ENCODE results near the gene SLFN14.

Gene SLFN14

DNA sequence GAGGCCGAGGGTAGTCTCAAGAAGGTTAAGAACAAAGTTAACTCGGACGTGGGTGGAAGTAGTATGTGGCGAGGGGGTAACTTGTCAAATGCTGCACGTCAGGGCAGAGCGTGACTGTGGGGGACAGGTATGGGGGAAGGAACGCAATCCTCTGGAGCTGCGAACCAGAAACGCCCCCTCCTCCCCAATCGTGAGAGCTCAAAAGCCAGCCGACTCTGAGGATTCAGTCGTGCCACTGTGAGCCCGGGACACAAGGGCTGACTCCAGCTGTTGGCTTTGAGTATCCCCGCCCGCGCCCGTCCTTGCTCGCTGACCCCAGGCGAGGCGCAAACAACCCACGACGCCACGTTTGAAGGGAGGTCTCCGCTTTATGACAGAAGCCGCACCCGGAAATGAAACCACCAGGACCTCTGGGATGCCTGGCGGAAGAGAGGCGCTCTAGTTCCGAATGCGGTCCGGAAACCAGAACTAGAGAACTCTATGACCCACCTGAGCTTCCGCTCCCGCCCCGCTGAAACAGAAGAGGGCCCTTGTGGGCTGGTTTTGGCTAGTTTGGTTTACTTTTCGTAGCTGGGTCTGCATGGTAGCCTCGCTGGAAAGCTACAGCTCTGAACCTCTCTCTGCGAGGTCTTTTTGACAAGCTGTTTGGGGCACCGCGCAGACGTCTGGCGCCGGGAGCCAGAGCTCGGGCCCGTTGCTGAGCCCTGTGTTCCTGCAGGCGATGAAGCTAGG is 17.7 kb upstream of the SLFN14 start, which contains the start of gene PEX12 (continued):
- TF ChIP-seq ZNF132 (tag by site-specific recombination; IDR thresholded peaks at IDR 0.05; ENCODE audit: borderline replicate concordance): no peak
- TF ChIP-seq ZNF624 (tag by site-specific recombination; IDR thresholded peaks at IDR 0.05): no peak
- TF ChIP-seq ZNF664 (tag by site-specific recombination; IDR thresholded peaks at IDR 0.05): no peak
- TF ChIP-seq ZNF202 (tag by site-specific recombination; IDR thresholded peaks at IDR 0.05; ENCODE audit: borderline replicate concordance): no peak
- TF ChIP-seq, protein P1, sequence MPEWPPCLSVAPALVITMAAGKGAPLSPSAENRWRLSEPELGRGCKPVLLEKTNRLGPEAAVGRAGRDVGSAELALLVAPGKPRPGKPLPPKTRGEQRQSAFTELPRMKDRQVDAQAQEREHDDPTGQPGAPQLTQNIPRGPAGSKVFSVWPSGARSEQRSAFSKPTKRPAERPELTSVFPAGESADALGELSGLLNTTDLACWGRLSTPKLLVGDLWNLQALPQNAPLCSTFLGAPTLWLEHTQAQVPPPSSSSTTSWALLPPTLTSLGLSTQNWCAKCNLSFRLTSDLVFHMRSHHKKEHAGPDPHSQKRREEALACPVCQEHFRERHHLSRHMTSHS (tag by site-specific recombination; IDR thresholded peaks at IDR 0.05): no peak
- no peak for TF ChIP-seq HOXC10 (CRISPR knock-in tag; IDR thresholded peaks at IDR 0.05)
- no peak for TF ChIP-seq ZNF16 (tag by site-specific recombination; IDR thresholded peaks at IDR 0.05; ENCODE audit: low read depth)
- no peak for TF ChIP-seq ZNF621 (tag by site-specific recombination; IDR thresholded peaks at IDR 0.05)
- peak; percentile 41; the same call in 1 of the 2 replicates for TF ChIP-seq ZNF777 (tag by site-specific recombination; IDR thresholded peaks at IDR 0.05; ENCODE audit: borderline replicate concordance)
- no peak for TF ChIP-seq ZNF670 (tag by site-specific recombination; IDR thresholded peaks at IDR 0.05; ENCODE audit: low read depth)
- peak; percentile 77 for TF ChIP-seq YY1 (tag by site-specific recombination; IDR thresholded peaks at IDR 0.05)
- TF ChIP-seq ZBTB11 (tag by site-specific recombination; conservative IDR thresholded peaks at IDR 0.05; ENCODE audit: low read depth): peak; percentile 97
- peak; percentile 33; the same call in 1 of the 2 replicates for TF ChIP-seq KLF10 (tag by site-specific recombination; IDR thresholded peaks at IDR 0.05)
- peak; percentile 73 for TF ChIP-seq ZFHX2 (tag by site-specific recombination; conservative IDR thresholded peaks at IDR 0.05)
- no peak for TF ChIP-seq ZNF223 (tag by site-specific recombination; IDR thresholded peaks at IDR 0.05)
- no peak for TF ChIP-seq ZNF785 (tag by site-specific recombination; IDR thresholded peaks at IDR 0.05)
- no peak for TF ChIP-seq ZNF184 (tag by site-specific recombination; IDR thresholded peaks at IDR 0.05)
- TF ChIP-seq ZNF324 (tag by site-specific recombination; IDR thresholded peaks at IDR 0.05): peak; percentile 37; the same call in 1 of the 2 replicates
- 0 out of 2 replicates have a peak, but pooled peaks have one; percentile 65 for TF ChIP-seq GLI4 (tag by site-specific recombination; IDR thresholded peaks at IDR 0.05)
- TF ChIP-seq ZNF37A (tag by site-specific recombination; IDR thresholded peaks at IDR 0.05): no peak
- TF ChIP-seq SP3 (tag by site-specific recombination; IDR thresholded peaks at IDR 0.05): peak; percentile 82
- no peak for TF ChIP-seq ZFP41 (tag by site-specific recombination; IDR thresholded peaks at IDR 0.05; ENCODE audit: borderline replicate concordance)
- TF ChIP-seq ZNF169 (tag by site-specific recombination; IDR thresholded peaks at IDR 0.05): no peak
- TF ChIP-seq ZNF544 (tag by site-specific recombination; IDR thresholded peaks at IDR 0.05): no peak
- no peak for TF ChIP-seq ZNF366 (tag by site-specific recombination; conservative IDR thresholded peaks at IDR 0.05)
- TF ChIP-seq ZBTB6 (tag by site-specific recombination; IDR thresholded peaks at IDR 0.05): peak; percentile 84
- TF ChIP-seq ZNF501 (tag by site-specific recombination; IDR thresholded peaks at IDR 0.05): peak; percentile 70
- peak; percentile 94 for TF ChIP-seq ZNF335 (tag by site-specific recombination; conservative IDR thresholded peaks at IDR 0.05)
- TF ChIP-seq ZBTB1 (tag by site-specific recombination; IDR thresholded peaks at IDR 0.05): no peak
- TF ChIP-seq PBX3 (CRISPR knock-in tag; IDR thresholded peaks at IDR 0.05): 0 out of 2 replicates have a peak, but pooled peaks have one; percentile 49
- no peak for TF ChIP-seq ZNF18 (tag by site-specific recombination; IDR thresholded peaks at IDR 0.05)
- TF ChIP-seq MEIS1 (CRISPR knock-in tag; IDR thresholded peaks at IDR 0.05; ENCODE audit: borderline replicate concordance): no peak
- no peak for TF ChIP-seq ZNF10 (tag by site-specific recombination; IDR thresholded peaks at IDR 0.05)
- no peak for TF ChIP-seq ZNF302 (tag by site-specific recombination; IDR thresholded peaks at IDR 0.05; ENCODE audit: low read depth)
